GM21717 (cell line): ENCODE data around the gene DIDO1.
"Not testable (repeated sequence)": the region's sequence is repeated elsewhere in the genome, so short reads cannot be mapped to it uniquely, and the experiment has no call there.

Source experiments
- ATAC-seq: cut with Tn5 transposase; IDR thresholded peaks from one replicate; pipeline ENCODE4 v1.9.1; 2021; ENCODE audit warnings: mild to moderate bottlenecking, moderate library complexity; ENCODE audit not compliant: unreplicated experiment

The DIDO1 gene

GRCh38 chr20:62859721-62860120 is 66.6 kb downstream of the DIDO1 start:
- no peak for ATAC-seq

GRCh38 chr20:62858058-62858830 is 68.1 kb downstream of the DIDO1 start:
- no peak for ATAC-seq

GRCh38 chr20:62856931-62857619 is 69.2 kb downstream of the DIDO1 start:
- ATAC-seq = no peak

GRCh38 chr20:62855120-62855519 is 71.2 kb downstream of the DIDO1 start:
- ATAC-seq = no peak

- no peak for ATAC-seq
Measured at GRCh38 chr20:62854121-62854520, 72.2 kb downstream of the DIDO1 start.

- ATAC-seq = not testable (repeated sequence)
Measured at GRCh38 chr20:62853304-62853703, 73.0 kb downstream of the DIDO1 start.

- ATAC-seq = no peak
Measured at GRCh38 chr20:62852841-62853240, 73.5 kb downstream of the DIDO1 start.

- no peak for ATAC-seq
Measured at GRCh38 chr20:62852196-62852595, 74.1 kb downstream of the DIDO1 start.

GRCh38 chr20:62850333-62850974 is 75.9 kb downstream of the DIDO1 start:
- ATAC-seq = no peak

- no peak for ATAC-seq
Measured at GRCh38 chr20:62849431-62849830, 76.9 kb downstream of the DIDO1 start.

- ATAC-seq = not testable (repeated sequence)
Measured at GRCh38 chr20:62848917-62849316, 77.4 kb downstream of the DIDO1 start.

GRCh38 chr20:62846166-62846890 is 80.0 kb downstream of the DIDO1 start:
- ATAC-seq = no peak

GRCh38 chr20:62845416-62846160 is 80.7 kb downstream of the DIDO1 start:
- no peak for ATAC-seq

- ATAC-seq = no peak
Measured at GRCh38 chr20:62844182-62844581, 82.1 kb downstream of the DIDO1 start.

GRCh38 chr20:62843656-62844055 is 82.6 kb downstream of the DIDO1 start:
- no peak for ATAC-seq

- ATAC-seq = no peak
Measured at GRCh38 chr20:62841705-62842212, 84.5 kb downstream of the DIDO1 start.

GRCh38 chr20:62840244-62841197 is 85.8 kb downstream of the DIDO1 start:
- no peak for ATAC-seq

- no peak for ATAC-seq
Measured at GRCh38 chr20:62839816-62840215, 86.5 kb downstream of the DIDO1 start.

GRCh38 chr20:62839261-62839660 is 87.0 kb downstream of the DIDO1 start:
- no peak for ATAC-seq
